ENCODE results near the gene CRAMP1. TPM values are rescaled to one million over a fixed set of nuclear protein-coding genes. Genes with fewer than 3 reads are reported as not detected.

CRAMP1 gene
- total RNA-seq, 2 donors from 2014 or later, result 12.7 to 36.0 TPM

DNA sequence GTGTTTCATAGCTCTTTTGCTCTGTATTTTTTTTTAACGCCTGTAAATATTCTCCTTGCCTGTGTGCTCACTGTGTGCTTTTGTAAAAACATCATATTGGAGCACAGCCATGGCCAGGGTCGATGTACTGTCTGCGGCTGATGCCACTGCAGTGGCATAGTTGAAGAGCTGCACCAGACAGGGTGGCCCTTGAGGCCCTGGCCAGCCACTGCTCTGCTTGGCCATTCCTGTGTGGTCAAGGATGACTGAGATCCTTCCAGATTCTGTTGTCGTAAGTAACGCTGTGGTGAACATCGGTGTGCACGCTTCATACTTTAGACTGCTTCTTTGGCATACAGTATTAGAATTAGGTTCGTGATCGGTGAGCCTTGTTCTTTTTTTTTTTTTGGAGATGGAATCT lies 14.6 kb downstream of the CRAMP1 start:
- peaks cover 0 to 6% of the 10 kb centered on the region in 2 donors for H3K36me3 ChIP-seq
- H3K27ac ChIP-seq, result no peak overlapping the region
- no peaks in the 10 kb centered on the region for H3K27me3 ChIP-seq (replicated peaks; ENCODE audit: insufficient read depth)
- intact Hi-C loops (cut with DNase I), result no loop called here
- no peaks in the 10 kb centered on the region for H3K9me3 ChIP-seq
- H3K4me1 ChIP-seq (replicated peaks), result peaks cover 2% of the 10 kb centered on the region
- no peak for DNase-seq (ENCODE audit: low spot score)
- TF ChIP-seq, protein P1, sequence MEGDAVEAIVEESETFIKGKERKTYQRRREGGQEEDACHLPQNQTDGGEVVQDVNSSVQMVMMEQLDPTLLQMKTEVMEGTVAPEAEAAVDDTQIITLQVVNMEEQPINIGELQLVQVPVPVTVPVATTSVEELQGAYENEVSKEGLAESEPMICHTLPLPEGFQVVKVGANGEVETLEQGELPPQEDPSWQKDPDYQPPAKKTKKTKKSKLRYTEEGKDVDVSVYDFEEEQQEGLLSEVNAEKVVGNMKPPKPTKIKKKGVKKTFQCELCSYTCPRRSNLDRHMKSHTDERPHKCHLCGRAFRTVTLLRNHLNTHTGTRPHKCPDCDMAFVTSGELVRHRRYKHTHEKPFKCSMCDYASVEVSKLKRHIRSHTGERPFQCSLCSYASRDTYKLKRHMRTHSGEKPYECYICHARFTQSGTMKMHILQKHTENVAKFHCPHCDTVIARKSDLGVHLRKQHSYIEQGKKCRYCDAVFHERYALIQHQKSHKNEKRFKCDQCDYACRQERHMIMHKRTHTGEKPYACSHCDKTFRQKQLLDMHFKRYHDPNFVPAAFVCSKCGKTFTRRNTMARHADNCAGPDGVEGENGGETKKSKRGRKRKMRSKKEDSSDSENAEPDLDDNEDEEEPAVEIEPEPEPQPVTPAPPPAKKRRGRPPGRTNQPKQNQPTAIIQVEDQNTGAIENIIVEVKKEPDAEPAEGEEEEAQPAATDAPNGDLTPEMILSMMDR (IDR thresholded peaks at IDR 0.05), result no peak
- no peak for TF ChIP-seq POLR2AphosphoS5 (IDR thresholded peaks at IDR 0.05)
- TF ChIP-seq POLR2A (IDR thresholded peaks at IDR 0.05), result no peak
- H3K4me3 ChIP-seq, result no peak overlapping the region
- 84% methylated on average over 9 of the region's 9 CpGs for WGBS

DNA sequence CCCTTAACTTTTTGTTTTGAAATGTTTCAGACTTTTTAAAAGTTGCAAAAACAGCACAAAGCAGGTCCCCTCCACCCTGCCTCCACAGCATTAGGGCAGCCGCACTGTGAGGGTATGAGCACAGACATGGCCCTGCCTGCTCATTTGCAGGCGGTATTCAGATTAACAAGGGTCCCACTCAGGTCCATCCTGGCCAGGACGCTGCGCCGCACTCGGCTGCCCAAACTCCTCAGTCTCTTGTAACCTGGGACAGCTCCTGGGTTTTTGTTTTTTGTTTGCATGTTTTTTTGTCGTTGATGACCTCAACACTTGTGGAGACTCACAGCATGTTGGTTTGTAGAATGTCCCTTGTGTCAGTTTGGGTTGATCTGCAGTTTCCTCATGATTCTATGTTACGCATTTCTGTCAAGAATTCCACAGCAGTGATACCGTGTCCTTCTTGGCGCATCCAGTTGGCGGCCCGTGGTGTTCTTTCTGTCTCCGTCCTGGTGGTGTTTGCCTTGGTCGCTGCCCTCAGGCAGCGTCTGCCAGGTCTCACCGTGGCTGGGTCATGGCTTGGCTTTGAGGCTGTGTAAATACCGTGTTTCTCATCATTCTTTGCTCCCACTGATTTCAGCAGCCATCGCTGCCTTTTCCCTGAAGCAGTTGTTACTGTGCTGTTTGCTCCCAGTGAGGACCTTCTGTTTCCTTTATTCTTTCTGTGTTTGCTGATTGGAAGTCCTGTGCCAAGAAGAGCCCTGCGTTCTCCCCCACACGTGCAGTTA lies 18.5 kb downstream of the CRAMP1 start:
- intact Hi-C loops (cut with DNase I), result no loop called here
- Histone ChIP-seq H3K36me3 (peaks cover 6 to 12% of the 10 kb centered on the region in 2 donors), H3K9me3 (no peaks in the 10 kb centered on the region), H3K27ac (peak overlapping the region in 1 of 2 donors; percentile 8), H3K4me3 (no peak overlapping the region), H3K4me1 (replicated peaks) (peaks cover 6% of the 10 kb centered on the region), H3K27me3 (replicated peaks; ENCODE audit: insufficient read depth) (no peaks in the 10 kb centered on the region)
- peak; percentile 40 for DNase-seq (ENCODE audit: low spot score)
- TF ChIP-seq, protein P1 (IDR thresholded peaks at IDR 0.05), result no peak
- peak; percentile 31 for TF ChIP-seq POLR2AphosphoS5 (IDR thresholded peaks at IDR 0.05)
- 76% methylated on average over 20 of the region's 20 CpGs for WGBS

DNA sequence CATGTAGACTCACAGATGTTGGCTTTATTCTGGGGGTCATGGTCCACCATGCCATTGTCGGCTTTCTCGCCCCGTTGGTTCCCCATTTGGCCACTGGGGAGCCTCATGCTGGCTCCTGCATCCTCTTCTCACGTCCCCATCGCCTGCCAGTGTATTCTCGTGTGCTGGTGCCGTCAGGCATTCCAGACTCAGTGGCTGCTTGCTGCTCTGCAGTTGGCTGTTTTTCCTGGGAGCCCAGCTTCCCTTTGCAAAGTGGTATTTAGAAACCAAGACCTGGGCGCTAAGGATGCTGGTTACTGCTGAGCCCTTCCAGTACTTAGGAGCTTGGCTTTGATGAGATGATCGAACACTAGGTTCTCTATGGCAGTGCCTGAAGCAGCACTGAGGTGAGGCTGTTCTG lies 19.1 kb downstream of the CRAMP1 start:
- H3K36me3 ChIP-seq, result peaks cover 6 to 12% of the 10 kb centered on the region in 2 donors
- no peak for DNase-seq (ENCODE audit: low spot score)
- WGBS, result 80% methylated on average over 9 of the region's 9 CpGs
- no peak overlapping the region for H3K4me3 ChIP-seq
- peak overlapping the region in 1 of 2 donors; percentile 3 for H3K27ac ChIP-seq
- no peaks in the 10 kb centered on the region for H3K9me3 ChIP-seq
- H3K4me1 ChIP-seq (replicated peaks), result peaks cover 6% of the 10 kb centered on the region
- no peaks in the 10 kb centered on the region for H3K27me3 ChIP-seq (replicated peaks; ENCODE audit: insufficient read depth)
- intact Hi-C loops (cut with DNase I), result no loop called here
- no peak for TF ChIP-seq POLR2A (IDR thresholded peaks at IDR 0.05)

DNA sequence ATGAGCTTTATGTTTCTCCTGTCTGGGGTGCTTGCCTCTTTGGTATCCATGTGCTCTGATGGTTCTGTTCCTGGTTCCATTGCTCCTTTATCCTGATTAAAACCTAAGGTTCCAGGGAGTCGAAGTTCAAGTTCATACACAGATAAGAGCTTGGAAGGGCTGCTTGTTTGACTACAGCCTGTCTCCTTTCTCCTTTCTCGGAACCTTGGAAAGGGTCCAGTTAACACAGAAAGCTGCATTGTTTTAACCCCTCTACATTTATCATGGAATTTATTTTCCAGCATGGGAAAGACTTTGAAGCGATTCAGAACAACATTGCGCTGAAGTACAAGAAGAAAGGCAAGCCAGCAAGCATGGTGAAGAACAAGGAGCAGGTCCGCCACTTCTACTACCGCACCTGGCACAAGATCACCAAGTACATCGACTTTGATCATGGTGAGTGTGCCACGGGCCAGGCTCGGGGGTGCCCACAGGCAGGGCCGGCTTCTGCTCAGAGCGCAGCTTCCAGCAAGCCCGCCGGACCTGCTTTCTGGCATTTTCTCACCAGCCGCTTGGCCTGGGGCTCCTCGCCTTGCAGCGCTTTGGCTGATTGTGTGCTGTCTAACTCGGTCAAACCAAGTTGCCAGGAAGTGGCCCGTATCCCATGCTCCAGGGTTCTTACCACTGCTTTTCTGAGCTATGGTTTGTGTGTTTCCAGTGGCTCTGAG lies 19.9 kb downstream of the CRAMP1 start:
- Histone ChIP-seq H3K27me3 (replicated peaks; ENCODE audit: insufficient read depth) (no peaks in the 10 kb centered on the region), H3K4me3 (no peak overlapping the region), H3K4me1 (replicated peaks) (peaks cover 6% of the 10 kb centered on the region), H3K9me3 (no peaks in the 10 kb centered on the region), H3K36me3 (peaks cover 0 to 12% of the 10 kb centered on the region in 2 donors), H3K27ac (peak overlapping the region in 1 of 2 donors; percentile 3)
- TF ChIP-seq POLR2A (IDR thresholded peaks at IDR 0.05) (no peak), POLR2AphosphoS5 (IDR thresholded peaks at IDR 0.05) (no peak)
- TF ChIP-seq, protein P1 (IDR thresholded peaks at IDR 0.05), result no peak
- WGBS, result 65% methylated on average over 18 of the region's 18 CpGs
- intact Hi-C loops (cut with DNase I), result no loop called here
- no peak for DNase-seq (ENCODE audit: low spot score)

DNA sequence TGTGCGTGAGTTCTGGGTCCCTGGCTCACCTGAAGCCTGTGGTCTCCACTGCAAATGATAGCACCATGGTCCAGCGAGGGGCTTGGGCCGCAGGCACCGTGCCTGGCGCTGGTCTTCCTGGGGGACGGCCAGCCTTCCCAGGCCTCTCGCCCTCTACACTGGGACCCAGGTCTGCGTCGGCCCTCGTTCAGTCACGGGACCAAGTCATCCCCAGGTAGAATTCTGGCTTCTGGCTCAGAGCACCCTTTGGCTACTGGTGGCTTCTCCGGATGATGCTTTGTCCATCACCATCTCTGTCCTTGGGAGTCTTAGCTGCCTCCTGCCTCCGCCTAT lies 20.4 kb downstream of the CRAMP1 start:
- peaks cover 0 to 12% of the 10 kb centered on the region in 2 donors for H3K36me3 ChIP-seq
- intact Hi-C loops (cut with DNase I), result no loop called here
- no peak for DNase-seq (ENCODE audit: low spot score)
- H3K4me3 ChIP-seq, result no peak overlapping the region
- no peaks in the 10 kb centered on the region for H3K9me3 ChIP-seq
- peaks cover 6% of the 10 kb centered on the region for H3K4me1 ChIP-seq (replicated peaks)
- no peak overlapping the region for H3K27ac ChIP-seq
- H3K27me3 ChIP-seq (replicated peaks; ENCODE audit: insufficient read depth), result no peaks in the 10 kb centered on the region
- WGBS, result 93% methylated on average over 13 of the region's 13 CpGs
- TF ChIP-seq POLR2A (IDR thresholded peaks at IDR 0.05), result no peak
- TF ChIP-seq, protein P1 (IDR thresholded peaks at IDR 0.05), result no peak
- no peak for TF ChIP-seq POLR2AphosphoS5 (IDR thresholded peaks at IDR 0.05)

Data from prostate gland (tissue), 2 donors.